HG03354 (cell line): ENCODE results near the gene KRT20.

Experiments used
- ATAC-seq: cut with Tn5 transposase; IDR thresholded peaks from one replicate; pipeline ENCODE4 v1.9.1; 2021; ENCODE audit warnings: mild to moderate bottlenecking; ENCODE audit not compliant: unreplicated experiment, poor library complexity, severe bottlenecking

Gene KRT20

GRCh38 chr17:40901981-40902474, 17.0 kb upstream of the KRT20 start:
- ATAC-seq = no peak

- ATAC-seq = no peak
Measured at GRCh38 chr17:40900809-40901356, 15.8 kb upstream of the KRT20 start.

- ATAC-seq = no peak
Measured at GRCh38 chr17:40896916-40897455, 11.9 kb upstream of the KRT20 start.

GRCh38 chr17:40895106-40895730, 10.2 kb upstream of the KRT20 start:
- ATAC-seq = no peak

GRCh38 chr17:40888196-40888720, 3.2 kb upstream of the KRT20 start:
- ATAC-seq = no peak

- ATAC-seq = no peak
Measured at GRCh38 chr17:40886090-40886489, 1.0 kb upstream of the KRT20 start.

- no peak for ATAC-seq
Measured at GRCh38 chr17:40883626-40884334, 1.3 kb downstream of the KRT20 start.

- no peak for ATAC-seq
Measured at GRCh38 chr17:40883031-40883430, 2.0 kb downstream of the KRT20 start.

- ATAC-seq = no peak
Measured at GRCh38 chr17:40879026-40879425, 6.0 kb downstream of the KRT20 start.

- ATAC-seq = no peak
Measured at GRCh38 chr17:40878044-40878443, 7.0 kb downstream of the KRT20 start.

GRCh38 chr17:40873801-40874200, 11.2 kb downstream of the KRT20 start:
- no peak for ATAC-seq

- ATAC-seq = no peak
Measured at GRCh38 chr17:40873255-40873654, 11.8 kb downstream of the KRT20 start.

GRCh38 chr17:40872416-40872815, 12.6 kb downstream of the KRT20 start:
- no peak for ATAC-seq

GRCh38 chr17:40871316-40871715, 13.7 kb downstream of the KRT20 start:
- ATAC-seq = no peak

GRCh38 chr17:40870136-40870535, 14.9 kb downstream of the KRT20 start:
- ATAC-seq = no peak

GRCh38 chr17:40866838-40867237, 18.2 kb downstream of the KRT20 start, which contains the start of gene KRT12:
Gene KRT12 (minus strand): TSS chr17:40867223. CDS start chr17:40867186, 37 bp downstream.
- no peak for ATAC-seq

- ATAC-seq = no peak
Measured at GRCh38 chr17:40864661-40865390, 20.2 kb downstream of the KRT20 start.

GRCh38 chr17:40862985-40863733, 21.9 kb downstream of the KRT20 start:
- no peak for ATAC-seq

GRCh38 chr17:40859536-40859935, 25.5 kb downstream of the KRT20 start:
- no peak for ATAC-seq
